Measurements from ENCODE around the gene TAS2R38.

TAS2R38 gene

DNA sequence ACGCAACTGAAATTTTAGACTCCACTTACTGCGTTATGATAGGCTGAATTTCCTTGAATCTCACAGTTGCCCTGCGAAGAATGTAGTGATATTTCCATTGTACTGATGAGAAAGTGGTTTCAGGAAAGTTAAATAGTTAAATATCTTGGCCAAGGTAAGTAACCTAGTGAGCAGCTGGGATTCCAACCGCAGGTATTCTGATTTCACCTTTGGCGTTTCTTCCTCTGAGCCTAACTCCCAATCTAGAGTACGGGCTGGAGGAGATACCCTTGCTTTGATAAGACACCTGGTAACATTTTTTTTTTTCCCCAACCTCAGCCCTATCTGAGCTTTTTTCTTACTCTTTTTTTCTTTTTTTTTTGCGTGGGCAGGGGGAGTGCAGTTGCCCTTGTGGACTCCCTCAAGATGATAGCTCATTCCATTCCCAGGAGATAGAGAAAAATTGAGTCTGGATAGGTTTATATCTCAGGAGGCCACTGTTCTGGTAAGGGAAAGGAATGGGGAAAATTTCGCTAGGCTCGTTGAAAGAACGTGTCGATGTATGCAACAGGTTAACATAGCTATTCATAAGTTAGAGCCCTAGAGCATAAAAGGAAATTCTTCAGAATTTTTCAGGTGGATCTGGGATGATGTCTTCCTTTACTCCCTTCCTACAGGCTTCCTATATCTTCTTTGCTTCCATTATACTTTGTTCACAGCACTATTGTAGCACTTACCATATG, 3.1 kb upstream of the TAS2R38 start:
- no peak for DNase-seq (ENCODE audit: low read depth in 3 of 3)

DNA sequence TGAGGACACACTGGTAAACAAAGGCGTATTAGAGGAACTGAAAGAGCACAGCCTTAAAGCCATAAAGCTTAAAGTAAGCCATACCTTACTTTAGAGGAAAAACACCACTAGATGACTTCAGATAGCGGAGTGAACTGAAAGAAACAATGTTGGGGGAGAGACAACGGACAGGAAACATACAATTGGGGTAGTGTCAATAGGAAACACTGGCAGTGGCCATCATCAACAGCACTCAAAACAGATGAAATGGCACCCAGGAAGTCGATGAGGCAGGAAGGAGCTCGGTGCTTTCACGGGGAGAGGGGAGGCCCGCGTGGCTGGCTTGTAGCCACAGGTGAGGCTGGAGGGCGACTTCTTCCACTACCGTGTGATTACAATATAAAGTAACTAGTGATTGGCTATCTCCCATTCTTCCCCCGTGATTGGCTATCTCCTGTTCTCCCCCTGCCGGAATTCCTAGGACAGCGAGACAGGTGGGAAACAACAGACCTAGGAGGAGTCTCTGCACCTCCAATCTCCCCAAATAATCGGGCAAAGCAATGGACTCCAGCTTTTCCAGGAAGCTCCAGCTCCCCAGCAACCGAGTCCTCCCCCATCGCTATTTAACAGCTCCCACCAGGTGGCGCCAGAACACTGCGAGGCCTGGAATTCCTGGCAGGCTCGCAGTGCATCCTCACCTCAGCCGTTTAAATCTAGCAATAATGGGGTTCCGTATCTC, 2.4 kb upstream of the TAS2R38 start:
- DNase-seq (ENCODE audit: low read depth in 3 of 3), result peak; percentile 39 to 71 (median 43)

DNA sequence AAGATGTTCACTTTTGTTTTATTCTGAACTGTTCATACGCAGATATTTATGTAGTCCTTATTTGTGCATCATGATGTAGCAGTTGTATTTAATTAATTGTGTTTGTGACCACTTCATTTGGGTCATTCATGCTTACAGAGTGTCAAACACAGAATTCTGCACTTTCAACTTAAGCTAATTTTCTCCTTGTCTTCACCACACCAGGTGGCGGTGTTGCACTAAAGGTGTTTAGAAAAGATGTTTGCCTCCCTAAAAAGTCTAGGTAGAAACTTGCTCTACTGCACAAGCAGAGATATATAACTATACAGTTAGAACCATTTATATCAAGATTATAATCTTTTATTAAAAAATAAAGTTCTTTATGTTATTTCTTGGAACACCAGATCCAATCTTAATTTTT, 1.3 kb upstream of the TAS2R38 start:
- peak in 1 of 3 experiments; percentile 2 for DNase-seq (ENCODE audit: low read depth in 3 of 3)

DNA sequence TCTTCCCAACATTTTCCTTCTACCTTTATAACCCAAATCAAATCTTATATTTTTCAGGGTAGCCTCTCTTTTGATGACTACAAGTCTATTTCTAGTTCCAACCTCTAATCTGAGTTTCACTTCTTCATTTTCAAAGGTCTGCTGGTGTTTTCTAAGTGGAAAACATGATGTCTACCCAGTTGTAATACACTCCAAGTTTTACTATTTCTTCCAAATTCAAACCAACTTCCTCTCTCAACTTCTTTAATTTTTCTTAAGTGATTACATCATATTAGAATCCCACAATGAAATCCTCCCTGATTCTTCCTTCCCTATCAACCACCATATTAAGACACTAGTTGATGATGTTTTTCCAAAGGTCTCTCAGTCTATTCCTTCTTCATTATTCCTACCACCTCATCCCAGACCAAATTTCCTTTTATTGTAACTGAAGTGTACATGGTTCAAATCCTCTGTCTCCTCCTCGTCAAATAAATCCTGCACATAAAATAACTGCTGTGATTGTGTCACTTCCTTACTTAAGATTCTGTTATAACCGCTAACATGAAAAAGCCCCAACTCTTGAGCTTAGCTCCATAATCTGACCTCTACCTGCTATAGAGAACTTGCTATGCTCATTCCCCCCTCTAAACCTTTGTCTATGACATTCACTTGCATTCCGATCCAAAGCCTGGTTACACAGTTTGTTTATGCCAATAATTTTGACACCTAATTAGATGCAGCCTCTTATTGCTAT, 12.7 kb downstream of the TAS2R38 start:
- no peak for DNase-seq (ENCODE audit: low read depth in 3 of 3)

DNA sequence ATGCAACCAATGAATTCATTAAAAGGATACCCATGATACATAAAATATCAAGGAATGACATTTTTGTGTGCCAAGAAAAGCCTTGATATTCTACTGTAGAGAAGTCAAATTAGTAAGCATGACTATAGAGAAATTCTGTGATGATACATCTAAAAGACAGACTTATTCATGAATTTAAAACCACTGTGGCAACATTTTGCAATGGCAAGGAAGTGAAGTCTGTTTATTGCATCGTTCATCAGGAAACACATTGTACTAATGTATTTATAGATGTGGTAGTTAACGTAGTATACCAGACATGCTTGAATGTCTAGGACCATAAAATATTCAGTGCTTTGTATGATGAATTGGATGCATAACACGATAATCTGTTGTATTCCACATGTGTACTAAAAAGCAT, 17.5 kb downstream of the TAS2R38 start:
- DNase-seq (ENCODE audit: low read depth in 3 of 3), result no peak

DNA sequence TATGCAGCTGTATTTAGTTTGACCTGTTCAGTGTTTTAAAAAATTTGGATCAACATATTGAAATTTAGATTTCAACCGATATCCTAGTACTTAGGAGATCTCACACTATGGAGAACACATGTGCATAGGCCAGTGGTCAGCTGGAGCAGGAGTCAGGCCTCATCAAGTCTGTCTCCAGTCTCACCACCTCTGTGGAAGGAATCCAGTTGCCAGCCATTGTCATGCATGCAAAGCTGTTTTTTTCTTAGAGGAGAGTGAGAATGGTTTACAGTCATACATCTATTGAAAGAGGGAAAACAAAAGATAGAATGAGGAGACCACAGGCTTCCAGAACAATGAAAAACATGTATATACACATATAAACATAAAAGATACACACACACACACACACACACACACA, 19.2 kb downstream of the TAS2R38 start:
- DNase-seq (ENCODE audit: low read depth in 3 of 3), result no peak

DNA sequence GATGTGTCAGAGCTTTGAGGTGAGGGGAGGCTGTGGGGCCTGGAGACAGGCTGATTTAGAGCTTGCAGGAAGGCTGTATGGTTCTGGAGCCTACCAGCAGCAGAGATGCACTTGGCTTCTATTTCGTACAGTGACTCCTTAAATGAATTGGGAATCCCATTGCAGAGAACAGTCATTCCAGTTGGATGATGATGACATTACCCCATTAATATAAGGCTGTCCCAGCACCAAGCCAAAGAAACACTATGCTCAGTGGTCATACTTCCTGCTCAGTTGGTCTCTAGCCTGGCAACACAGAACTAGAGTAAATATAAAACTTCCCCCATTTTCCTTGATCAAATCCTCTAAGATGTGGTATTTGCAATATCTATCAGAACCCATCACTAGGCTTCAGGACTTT, 21.1 kb downstream of the TAS2R38 start:
- no peak for DNase-seq (ENCODE audit: low read depth in 3 of 3)

DNA sequence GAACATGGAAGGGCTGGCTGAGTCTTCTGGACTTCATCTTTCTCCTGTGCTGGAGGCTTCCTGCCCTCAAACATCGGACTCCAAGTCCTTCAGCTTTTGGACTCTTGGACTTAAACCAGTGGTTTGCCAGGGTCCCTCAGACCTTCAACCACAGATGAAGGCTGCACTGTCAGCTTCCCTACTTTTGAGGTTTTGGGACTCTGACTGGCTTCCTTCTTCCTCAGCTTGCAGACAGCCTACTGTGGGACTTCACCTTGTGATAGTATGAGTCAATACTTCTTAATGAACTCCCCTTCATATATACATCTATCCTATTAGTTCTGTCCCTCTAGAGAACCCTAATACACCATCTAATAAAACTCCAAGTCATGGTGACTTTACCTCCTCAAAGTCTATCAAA, 22.8 kb downstream of the TAS2R38 start:
- no peak for DNase-seq (ENCODE audit: low read depth in 3 of 3)

DNA sequence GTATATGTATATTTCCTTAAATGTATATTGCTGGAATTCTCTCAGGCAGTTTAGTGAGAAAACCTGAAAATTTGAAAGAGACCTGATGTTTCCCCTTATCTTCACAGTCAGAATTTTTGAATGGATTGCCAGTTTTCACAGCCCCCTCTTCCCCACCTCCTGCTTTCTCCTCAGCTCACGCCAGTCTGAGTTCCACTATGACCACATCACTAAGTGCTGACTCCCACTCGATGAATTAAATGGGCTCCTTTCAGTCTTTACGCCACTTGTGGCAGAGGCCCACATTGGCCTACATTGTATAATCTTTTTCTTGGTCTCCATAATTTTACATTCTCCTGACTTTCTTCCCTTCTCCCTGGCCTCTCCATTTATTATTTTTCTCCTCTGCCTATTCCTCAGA, 23.7 kb downstream of the TAS2R38 start:
- DNase-seq (ENCODE audit: low read depth in 3 of 3), result no peak

DNA sequence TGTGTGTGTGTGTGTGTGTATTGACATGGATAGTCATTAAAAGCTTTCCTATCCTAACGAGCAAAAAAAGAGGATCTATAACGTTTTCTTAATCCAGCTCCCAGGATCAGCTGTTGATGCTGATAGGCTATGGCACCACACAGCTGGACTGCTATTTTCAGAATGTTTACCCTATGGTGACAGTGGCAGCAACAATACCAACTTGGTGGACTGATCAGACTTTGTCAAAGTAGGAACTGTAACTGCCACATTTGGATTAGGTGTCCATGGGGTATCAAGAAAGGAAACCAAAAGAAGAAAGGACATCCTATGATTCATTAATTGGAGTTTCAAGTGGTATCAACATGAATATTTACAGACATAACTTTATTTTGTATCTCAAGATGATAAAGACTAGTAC, 24.1 kb downstream of the TAS2R38 start:
- DNase-seq (ENCODE audit: low read depth in 3 of 3), result no peak

DNA sequence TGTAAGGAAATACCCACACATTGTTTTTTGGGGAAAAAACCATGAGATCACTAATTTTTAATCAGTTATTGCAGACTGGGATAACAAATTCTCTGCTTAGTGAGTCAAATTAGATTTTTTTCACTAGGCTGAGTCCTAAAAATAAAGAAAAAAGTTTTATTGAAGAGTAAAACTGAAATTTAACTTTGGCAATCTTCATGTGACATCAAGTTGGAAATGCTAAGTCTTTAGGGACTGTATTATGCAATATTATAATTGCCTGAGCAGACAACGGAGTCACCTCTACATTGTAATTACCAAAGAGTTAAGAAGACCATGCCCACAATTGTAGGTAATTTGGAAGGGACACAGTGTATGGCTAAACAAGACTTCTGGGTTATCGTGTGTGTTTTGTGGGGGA, 24.6 kb downstream of the TAS2R38 start:
- DNase-seq (ENCODE audit: low read depth in 3 of 3), result no peak

DNA sequence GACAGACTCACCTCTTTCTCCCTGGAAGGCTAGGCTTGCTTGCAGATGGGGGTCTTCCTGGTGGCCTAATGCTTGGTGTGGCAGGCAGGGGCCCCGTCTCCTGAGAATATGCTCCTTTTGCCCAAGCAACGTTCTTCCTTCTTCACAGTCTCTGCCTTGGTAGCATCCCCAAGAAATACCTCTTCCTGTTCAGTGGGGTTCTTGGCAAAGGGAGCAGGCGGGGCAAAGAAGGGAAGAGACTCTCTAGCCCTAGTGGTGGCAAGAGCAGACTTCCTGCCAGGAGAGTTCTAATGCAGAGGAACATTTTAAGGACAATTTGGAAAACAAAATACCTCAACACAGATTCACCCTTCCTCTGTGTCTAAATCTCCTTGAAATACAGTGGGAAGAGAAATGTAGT, 26.8 kb downstream of the TAS2R38 start, which contains the start of gene CLEC5A:
CLEC5A (minus strand) TSS at position 179 of the 400 bp plus-strand sequence. CDS start 682 bp downstream, outside the sequence.
- DNase-seq (ENCODE audit: low read depth in 3 of 3), result no peak

DNA sequence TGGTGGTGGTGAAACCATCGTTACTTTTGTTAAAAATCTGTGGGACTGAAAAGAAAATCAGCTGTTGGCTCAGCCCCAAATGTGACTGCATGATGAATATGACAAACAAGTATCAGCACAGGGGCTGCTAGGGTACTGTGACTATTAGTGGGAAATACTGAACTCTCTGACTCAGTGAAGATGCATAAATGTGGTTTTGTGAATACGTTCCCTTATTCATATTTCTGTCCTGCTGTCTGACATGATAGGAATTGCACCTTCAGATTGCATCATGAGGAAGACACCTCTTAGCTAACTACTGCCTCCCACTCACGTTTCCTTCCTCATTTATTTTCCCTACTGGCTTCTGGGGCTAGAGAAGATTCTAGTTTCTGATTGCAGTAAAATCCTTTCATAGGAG, 28.2 kb downstream of the TAS2R38 start:
- DNase-seq (ENCODE audit: low read depth in 3 of 3), result no peak

DNA sequence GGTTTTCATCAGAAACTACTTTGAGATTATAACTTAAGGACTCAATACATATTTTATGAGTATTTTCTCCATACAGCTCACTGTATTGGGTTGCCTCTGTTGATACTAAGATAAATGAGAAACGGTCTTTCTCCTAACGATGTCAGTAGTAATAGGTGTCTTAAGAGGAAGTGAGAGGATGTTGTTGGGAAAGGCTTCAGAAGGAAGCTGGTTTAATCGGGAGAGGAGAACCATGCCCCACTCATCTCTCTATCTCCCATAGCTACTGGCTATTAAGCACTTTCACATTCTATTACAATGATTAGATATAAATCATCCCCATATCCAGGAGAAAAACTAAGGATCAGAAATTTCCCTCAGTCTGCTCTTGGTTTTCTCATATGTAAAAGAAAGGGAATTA, 28.8 kb downstream of the TAS2R38 start:
- no peak for DNase-seq (ENCODE audit: low read depth in 3 of 3)

DNA sequence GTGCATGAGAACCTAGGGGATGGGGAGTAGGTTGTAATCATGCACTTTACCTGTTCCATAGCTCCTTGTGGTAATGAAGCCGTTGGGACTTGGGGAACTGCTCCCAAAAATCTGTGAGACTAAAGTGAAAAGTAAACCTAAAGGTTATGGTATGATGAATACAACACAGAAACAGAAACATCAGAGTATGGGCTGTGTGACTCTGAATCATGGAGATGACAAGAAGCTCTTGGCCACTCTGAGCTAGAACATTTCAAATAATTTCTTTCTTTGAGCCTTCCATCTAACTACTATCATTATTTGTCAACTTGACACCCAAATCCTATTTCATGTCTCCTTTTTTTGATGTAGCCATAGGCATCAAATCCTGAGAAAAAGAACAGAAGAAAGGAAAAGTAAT, 29.7 kb downstream of the TAS2R38 start:
- no peak for DNase-seq (ENCODE audit: low read depth in 3 of 3)

DNA sequence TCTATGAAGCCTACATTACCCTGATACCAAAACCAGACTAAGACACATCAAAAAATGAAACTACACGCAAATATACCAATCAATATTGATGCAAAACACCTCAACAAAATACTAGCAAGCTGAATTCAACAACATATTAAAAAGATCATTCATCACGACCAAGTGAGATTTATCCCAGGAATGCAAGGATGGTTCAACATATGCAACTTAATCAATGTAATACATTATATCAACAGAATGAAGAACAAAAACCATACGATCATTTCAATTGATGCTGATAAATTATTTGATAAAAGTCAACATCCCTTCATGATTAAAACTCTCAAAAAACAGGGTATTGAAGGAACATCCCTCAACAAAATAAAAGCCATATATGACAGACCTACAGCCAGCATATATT, 32.5 kb downstream of the TAS2R38 start:
- DNase-seq (ENCODE audit: low read depth in 3 of 3), result no peak

DNA sequence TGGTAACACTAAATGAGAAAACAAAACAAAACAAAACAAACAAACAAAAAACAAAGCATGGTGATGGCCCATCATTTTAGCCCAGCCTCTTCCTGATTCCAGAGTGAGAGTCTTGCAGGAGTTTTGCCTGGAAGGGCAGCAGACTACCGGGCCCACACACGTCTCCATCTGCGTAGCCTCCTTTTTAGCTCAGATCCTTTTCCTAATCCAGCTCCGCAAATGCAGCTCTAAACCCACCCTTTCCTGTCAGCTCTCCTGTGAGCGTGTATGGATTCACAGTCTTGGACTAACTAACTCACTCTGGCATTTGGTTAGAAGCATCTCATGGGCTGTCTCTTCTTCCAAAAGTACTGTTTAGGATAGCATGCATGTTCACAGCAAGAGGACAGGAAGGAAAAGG, 43.4 kb downstream of the TAS2R38 start:
- no peak for DNase-seq (ENCODE audit: low read depth in 3 of 3)

DNA sequence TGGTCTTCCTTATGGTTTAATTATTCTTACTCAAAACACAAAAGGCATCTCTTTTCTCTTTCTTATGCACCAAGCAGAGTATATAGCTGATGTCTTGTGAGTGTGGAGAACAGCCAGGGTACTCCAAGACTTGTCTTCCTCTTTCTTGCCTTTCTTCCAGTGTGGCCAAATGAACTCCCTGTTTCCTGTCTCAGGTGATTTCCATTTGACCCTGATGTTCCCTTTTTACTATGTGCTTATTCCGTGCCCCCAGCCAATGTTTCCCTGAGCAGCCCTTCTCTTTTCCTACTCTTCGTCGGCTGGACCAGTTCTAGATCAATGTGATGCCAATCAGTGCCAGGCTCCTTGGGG, 44.8 kb downstream of the TAS2R38 start:
- no peak for DNase-seq (ENCODE audit: low read depth in 3 of 3)

DNA sequence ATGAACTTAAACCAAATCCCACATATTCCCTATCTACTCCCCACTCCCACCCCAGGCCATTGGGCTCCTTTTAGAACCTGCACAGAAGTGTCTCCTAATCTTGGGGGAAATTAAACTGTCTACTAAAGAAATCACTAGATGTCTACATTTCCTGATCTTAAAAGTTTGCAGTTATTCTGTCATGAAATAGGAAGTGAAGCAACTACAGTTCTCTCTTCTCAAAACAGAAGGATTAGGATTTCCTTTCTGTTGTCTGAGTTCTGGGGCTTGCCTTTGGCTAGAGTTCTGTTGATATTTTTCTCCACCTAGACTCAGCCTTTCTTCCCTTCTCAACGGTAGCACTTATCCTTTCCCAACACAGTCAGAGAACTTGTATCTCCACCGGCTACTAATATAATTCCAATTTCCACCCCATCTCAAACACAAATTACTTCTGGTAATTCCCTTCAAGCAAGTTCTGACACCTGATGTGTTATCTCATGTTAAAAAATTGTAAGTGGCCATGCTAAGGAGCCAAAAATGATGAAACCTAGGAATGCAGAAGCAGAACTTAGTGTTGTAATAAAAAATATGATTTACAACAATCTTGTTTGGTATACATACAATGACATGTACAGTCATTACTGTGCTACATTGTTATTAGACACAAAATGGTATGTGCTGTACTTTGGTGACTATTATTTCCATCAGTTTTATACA, 45.3 kb downstream of the TAS2R38 start:
- no peak for DNase-seq (ENCODE audit: low read depth in 3 of 3)
